GM18502 (cell line): ENCODE data around the gene CSF2RB.
A peak's percentile ranks its signal among the peaks of the same experiment; 100 is the strongest.
"Not testable (repeated sequence)": the region's sequence is repeated elsewhere in the genome, so short reads cannot be mapped to it uniquely, and the experiment has no call there.

Experiments
- ATAC-seq: cut with Tn5 transposase; IDR thresholded peaks from one replicate; pipeline ENCODE4 v1.9.1; 2021; ENCODE audit warnings: mild to moderate bottlenecking; ENCODE audit not compliant: unreplicated experiment, poor library complexity

The CSF2RB gene

GRCh38 chr22:36961626-36962025, 48.2 kb downstream of the CSF2RB start:
- no peak for ATAC-seq

- no peak for ATAC-seq
Measured at GRCh38 chr22:36963302-36963701, 49.9 kb downstream of the CSF2RB start.

GRCh38 chr22:36964106-36964505, 50.7 kb downstream of the CSF2RB start:
- no peak for ATAC-seq

GRCh38 chr22:36965696-36966095, 52.3 kb downstream of the CSF2RB start:
- no peak for ATAC-seq

GRCh38 chr22:36966851-36967540, 53.6 kb downstream of the CSF2RB start:
- no peak for ATAC-seq

- no peak for ATAC-seq
Measured at GRCh38 chr22:36968249-36968964, 55.0 kb downstream of the CSF2RB start.

GRCh38 chr22:36971341-36972125, 58.1 kb downstream of the CSF2RB start:
- no peak for ATAC-seq

- ATAC-seq, result no peak
Measured at GRCh38 chr22:36976606-36977005, 63.2 kb downstream of the CSF2RB start.

- ATAC-seq, result no peak
Measured at GRCh38 chr22:36977401-36977861, 64.0 kb downstream of the CSF2RB start.

GRCh38 chr22:36977947-36978660, 64.7 kb downstream of the CSF2RB start:
- peak; percentile 63 for ATAC-seq

GRCh38 chr22:36979016-36979910, 65.8 kb downstream of the CSF2RB start:
- no peak for ATAC-seq

GRCh38 chr22:36981247-36981775, 67.9 kb downstream of the CSF2RB start:
- ATAC-seq, result no peak

GRCh38 chr22:36982136-36982535, 68.7 kb downstream of the CSF2RB start:
- no peak for ATAC-seq

GRCh38 chr22:36985211-36985889, 71.9 kb downstream of the CSF2RB start:
- ATAC-seq, result no peak

GRCh38 chr22:36986242-36986821, 72.9 kb downstream of the CSF2RB start:
- no peak for ATAC-seq

GRCh38 chr22:36988075-36988832, 74.8 kb downstream of the CSF2RB start:
- no peak for ATAC-seq

- ATAC-seq, result not testable (repeated sequence)
Measured at GRCh38 chr22:36989012-36989411, 75.6 kb downstream of the CSF2RB start.
